ENCODE results near the gene PRRT1.
A peak's percentile ranks its signal among the peaks of the same experiment; 100 is the strongest.

The PRRT1 gene

DNA sequence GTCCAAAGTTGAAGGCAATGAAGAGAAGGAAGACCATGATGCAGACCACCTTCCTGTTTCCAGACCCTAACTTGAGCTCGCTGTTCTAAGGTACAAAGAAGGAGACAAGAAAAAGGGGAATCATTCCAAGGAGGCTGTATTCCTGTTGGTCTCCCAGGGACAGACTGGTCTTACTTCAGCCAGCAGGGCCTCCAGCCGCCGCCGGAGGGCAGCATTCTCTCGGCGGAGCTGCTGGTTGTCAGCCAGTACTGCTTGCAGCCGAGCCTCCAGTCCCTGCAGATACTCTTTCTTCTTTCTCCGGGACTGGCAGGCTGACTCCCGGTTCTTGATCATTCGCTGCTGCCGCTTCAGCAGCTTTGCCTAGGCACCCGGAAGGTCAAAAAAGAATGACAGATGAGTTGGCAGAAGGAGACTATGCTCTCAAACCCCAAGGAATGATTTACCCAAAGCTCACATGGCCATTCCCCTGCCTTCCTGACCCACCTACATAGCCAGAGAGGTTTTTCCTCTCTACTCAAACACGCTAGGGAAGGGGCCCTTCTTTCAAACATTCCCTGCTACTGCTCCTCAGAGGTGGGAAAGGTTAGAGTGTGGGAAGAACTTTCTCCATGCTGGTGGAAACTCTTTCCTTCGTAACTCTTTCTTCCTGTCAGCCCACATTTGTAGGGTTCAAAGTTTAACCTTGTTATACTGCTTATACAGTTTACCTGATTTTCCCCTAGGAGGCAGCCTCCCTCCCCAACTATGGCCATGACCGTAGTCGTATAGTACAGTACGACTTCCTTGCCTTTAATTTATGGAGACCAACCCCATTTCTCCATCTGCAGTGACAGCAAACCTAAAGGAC lies 32.7 kb downstream of the PRRT1 start:
- peak; percentile 87 for DNase-seq (ENCODE audit: extremely low spot score)
- ChIA-PET CTCF (interaction anchor here (0.6 to 2.8 kb wide), 11 partner anchors 9 to 302 kb away, joined by 3 to 14 read pairs (median 4); partner anchors contain the start of genes ATF6B, FKBPL, GPSM3 and TNXB), POLR2A (interaction anchor here (0.8 to 2.4 kb wide), 5 partner anchors 11 to 58 kb away, joined by 3 to 14 read pairs (median 3); partner anchors contain the start of genes AGPAT1 and FKBPL)
- TF ChIP-seq, protein P1, sequence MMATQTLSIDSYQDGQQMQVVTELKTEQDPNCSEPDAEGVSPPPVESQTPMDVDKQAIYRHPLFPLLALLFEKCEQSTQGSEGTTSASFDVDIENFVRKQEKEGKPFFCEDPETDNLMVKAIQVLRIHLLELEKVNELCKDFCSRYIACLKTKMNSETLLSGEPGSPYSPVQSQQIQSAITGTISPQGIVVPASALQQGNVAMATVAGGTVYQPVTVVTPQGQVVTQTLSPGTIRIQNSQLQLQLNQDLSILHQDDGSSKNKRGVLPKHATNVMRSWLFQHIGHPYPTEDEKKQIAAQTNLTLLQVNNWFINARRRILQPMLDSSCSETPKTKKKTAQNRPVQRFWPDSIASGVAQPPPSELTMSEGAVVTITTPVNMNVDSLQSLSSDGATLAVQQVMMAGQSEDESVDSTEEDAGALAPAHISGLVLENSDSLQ (IDR thresholded peaks at IDR 0.05), result no peak
- TF ChIP-seq CTBP1 (IDR thresholded peaks at IDR 0.05; ENCODE audit: borderline replicate concordance), result no peak
- TF ChIP-seq L3MBTL2 (conservative IDR thresholded peaks at IDR 0.05), result no peak
- TF ChIP-seq LEF1 (IDR thresholded peaks at IDR 0.05; ENCODE audit: borderline replicate concordance), result no peak
- no peak for TF ChIP-seq ARNT (IDR thresholded peaks at IDR 0.05)
- no peak for TF ChIP-seq NFRKB (IDR thresholded peaks at IDR 0.05)
- TF ChIP-seq SUZ12 (IDR thresholded peaks at IDR 0.05), result no peak

DNA sequence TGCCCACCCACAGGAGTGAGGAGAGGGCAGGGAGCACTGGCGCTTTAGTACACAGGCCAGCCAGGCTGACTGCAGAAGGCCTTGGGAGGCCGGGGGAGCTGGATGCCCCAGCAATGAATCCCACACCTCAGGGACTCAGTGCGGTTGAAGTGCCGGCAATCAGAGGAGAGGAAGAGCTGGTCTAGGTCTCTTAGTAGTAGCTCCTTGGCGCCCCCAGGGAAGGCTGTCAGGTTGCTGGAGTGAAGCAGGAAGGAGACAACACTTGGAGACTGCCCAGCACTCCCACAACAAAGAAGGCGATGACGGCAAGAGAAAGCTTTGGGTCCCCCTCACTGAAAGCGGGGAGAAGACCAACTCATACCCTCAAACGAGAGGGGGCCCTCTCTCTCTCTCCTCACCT lies 34.3 kb downstream of the PRRT1 start:
- DNase-seq (ENCODE audit: extremely low spot score), result no peak
- TF ChIP-seq ELF4 (IDR thresholded peaks at IDR 0.05) (no peak), ZNF384 (IDR thresholded peaks at IDR 0.05) (no peak), FOXM1 (IDR thresholded peaks at IDR 0.05; ENCODE audit: borderline replicate concordance) (no peak)
- ChIA-PET POLR2A (interaction anchor here (0.6 to 2.4 kb wide), 5 partner anchors 11 to 78 kb away, joined by 3 to 14 read pairs (median 4); partner anchors contain the start of genes ATF6B and FKBPL), CTCF (interaction anchor here (0.8 to 2.8 kb wide), 5 partner anchors 10 to 60 kb away, joined by 4 to 7 read pairs (median 4); partner anchors contain the start of gene FKBPL)

DNA sequence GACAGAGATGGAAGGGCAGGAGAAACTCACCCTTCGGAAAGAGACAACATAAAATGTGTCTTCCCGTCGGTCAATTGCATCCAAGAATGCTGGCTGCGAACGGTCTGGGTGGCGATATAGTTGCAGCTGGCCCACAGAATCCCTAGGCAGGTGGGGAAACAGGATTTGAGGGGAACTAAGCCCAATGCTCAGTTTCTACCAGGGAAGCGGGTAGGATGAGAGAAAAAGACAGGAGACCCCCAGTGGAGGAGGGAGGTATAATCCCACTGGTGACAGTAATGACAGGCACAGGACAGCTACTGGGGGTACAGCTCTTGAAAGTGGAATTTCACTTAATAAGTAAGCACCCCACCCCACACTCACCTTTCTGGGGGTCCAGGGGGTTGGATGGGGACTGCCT lies 35.1 kb downstream of the PRRT1 start:
- ChIA-PET POLR2A (interaction anchor here (0.6 to 1.0 kb wide), 3 partner anchors 16 to 79 kb away, joined by 3 to 4 read pairs (median 3); no protein-coding TSS in a partner anchor), CTCF (interaction anchor here (1.0 to 1.7 kb wide), 3 partner anchors 10 to 61 kb away, joined by 4 read pairs; no protein-coding TSS in a partner anchor)
- TF ChIP-seq LEF1 (IDR thresholded peaks at IDR 0.05; ENCODE audit: borderline replicate concordance), result no peak
- TF ChIP-seq BHLHE40 (IDR thresholded peaks at IDR 0.05; ENCODE audit: borderline replicate concordance), result no peak
- no peak for TF ChIP-seq SUZ12 (IDR thresholded peaks at IDR 0.05)
- DNase-seq (ENCODE audit: extremely low spot score), result peak; percentile 57

DNA sequence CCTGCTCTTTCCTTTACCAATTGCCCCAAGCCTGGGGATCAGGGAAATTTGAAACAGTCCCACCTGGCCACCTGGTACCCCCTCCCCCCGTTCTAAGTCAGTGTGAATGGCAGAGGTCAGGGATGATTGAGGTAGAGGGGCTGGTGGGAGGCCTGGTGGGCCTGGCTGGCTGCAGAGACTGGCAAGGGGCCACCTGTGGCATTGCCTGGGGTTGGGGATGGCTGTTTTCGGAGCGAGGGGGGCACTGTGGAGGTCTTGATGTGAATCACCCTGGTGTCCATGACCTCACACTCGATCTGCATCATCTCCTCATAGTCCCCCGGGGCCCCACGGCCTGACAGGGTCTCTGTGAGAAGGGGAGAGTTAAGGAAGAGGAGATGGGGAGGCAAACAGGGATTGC lies 36.1 kb downstream of the PRRT1 start:
- TF ChIP-seq NFRKB (IDR thresholded peaks at IDR 0.05) (no peak), TARDBP (IDR thresholded peaks at IDR 0.05) (no peak), HDGF (IDR thresholded peaks at IDR 0.05; ENCODE audit: borderline replicate concordance) (no peak), CTBP1 (IDR thresholded peaks at IDR 0.05; ENCODE audit: borderline replicate concordance) (no peak), SP1 (IDR thresholded peaks at IDR 0.05) (no peak), L3MBTL2 (conservative IDR thresholded peaks at IDR 0.05) (no peak), ARNT (IDR thresholded peaks at IDR 0.05) (no peak), FOXA1 (IDR thresholded peaks at IDR 0.05) (no peak), ELF4 (IDR thresholded peaks at IDR 0.05) (no peak), FOXM1 (IDR thresholded peaks at IDR 0.05; ENCODE audit: borderline replicate concordance) (no peak)
- TF ChIP-seq, protein P1 (IDR thresholded peaks at IDR 0.05), result no peak
- DNase-seq (ENCODE audit: extremely low spot score), result no peak
- ChIA-PET CTCF (no interaction called here), POLR2A (interaction anchor here (0.7 kb wide), 1 partner anchor 60 kb away, joined by 3 read pairs; the partner anchor contains the start of gene AGPAT1)

DNA sequence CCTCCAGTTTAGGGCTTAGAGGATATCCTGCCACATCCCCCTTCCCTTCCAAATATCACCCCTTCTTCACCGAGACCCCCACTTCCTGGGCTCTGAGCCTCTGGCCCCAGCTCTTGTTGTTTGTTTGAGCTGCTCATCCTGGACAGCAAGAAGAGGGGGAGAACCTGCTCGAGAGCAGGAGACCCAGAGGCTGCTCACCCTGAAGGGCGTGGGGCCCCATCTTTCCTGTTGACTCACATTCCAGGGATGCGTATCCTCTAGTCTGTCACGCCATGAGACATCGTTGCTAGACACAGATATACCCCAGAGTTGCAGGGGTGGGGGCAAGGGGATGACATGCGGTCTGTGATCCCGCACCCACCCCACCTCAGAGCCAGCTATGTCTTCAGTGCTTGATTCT lies 36.9 kb downstream of the PRRT1 start:
- POLR2A ChIA-PET, result interaction anchor here (0.7 kb wide), 1 partner anchor 61 kb away, joined by 3 read pairs; the partner anchor contains the start of gene AGPAT1
- DNase-seq (ENCODE audit: extremely low spot score), result no peak
- CTCF ChIA-PET, result interaction anchor here (1.5 kb wide), 1 partner anchor 22 kb away, joined by 3 read pairs; no protein-coding TSS in a partner anchor
- TF ChIP-seq SUZ12 (IDR thresholded peaks at IDR 0.05) (no peak), TARDBP (IDR thresholded peaks at IDR 0.05) (no peak), ARNT (IDR thresholded peaks at IDR 0.05) (no peak), ZNF384 (IDR thresholded peaks at IDR 0.05) (no peak), FOXM1 (IDR thresholded peaks at IDR 0.05; ENCODE audit: borderline replicate concordance) (no peak), HDGF (IDR thresholded peaks at IDR 0.05; ENCODE audit: borderline replicate concordance) (no peak), LEF1 (IDR thresholded peaks at IDR 0.05; ENCODE audit: borderline replicate concordance) (no peak), CTBP1 (IDR thresholded peaks at IDR 0.05; ENCODE audit: borderline replicate concordance) (no peak), FOXK2 (IDR thresholded peaks at IDR 0.05) (no peak), SP1 (IDR thresholded peaks at IDR 0.05) (no peak), ELF4 (IDR thresholded peaks at IDR 0.05) (no peak)

DNA sequence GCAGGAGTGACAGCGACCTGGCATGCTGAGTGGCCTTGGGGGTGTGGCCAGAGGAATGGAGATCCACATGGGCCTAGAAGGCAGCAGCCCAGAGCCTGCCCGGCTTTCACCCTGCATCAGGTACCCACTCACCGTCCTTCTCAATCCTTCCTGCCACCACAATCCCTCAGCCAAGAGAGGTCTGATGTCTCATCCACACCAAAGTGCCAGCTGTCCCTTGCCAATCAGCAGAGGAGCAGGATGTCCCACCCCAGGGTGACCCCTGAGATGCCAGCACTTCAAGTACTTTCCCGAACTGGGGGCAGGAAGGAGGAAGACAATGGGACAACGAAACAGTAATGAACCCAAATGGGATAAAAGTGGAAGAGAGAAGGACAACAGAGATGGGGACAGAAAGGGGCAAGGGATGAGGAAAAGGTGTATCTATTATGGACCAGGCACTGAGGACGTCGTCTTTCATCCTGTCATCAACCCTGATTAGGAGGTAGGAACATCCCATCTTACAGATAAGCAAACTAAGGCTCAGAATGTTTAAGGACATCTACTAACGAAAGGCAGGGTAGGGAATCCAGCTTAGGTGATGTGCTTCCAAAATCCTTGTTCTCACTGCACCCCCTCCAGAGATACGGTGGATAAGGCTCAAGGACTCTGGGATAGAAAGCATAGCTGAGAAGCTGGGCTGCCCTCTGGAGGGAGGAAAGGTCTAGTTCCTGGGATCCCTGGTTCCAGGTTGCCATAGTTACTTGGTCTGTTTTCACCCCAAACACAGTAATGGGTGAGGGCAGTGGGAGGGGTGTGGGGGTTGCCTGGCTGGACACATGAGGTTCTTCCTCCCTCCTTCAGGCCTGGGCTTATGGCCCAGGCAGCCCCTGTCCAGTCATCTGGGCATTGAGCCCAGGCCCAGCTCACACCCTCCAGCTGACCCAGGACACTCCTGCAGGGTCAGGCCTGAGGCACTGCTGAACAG lies 38.1 kb downstream of the PRRT1 start:
- POLR2A ChIA-PET, result no interaction called here
- CTCF ChIA-PET, result interaction anchor here (0.6 to 1.5 kb wide), 2 partner anchors 9 to 21 kb away, joined by 3 to 5 read pairs; no protein-coding TSS in a partner anchor
- TF ChIP-seq LEF1 (IDR thresholded peaks at IDR 0.05; ENCODE audit: borderline replicate concordance), result no peak
- TF ChIP-seq FOXA1 (IDR thresholded peaks at IDR 0.05), result no peak
- no peak for TF ChIP-seq ZNF384 (IDR thresholded peaks at IDR 0.05)
- no peak for TF ChIP-seq HDGF (IDR thresholded peaks at IDR 0.05; ENCODE audit: borderline replicate concordance)
- TF ChIP-seq, protein P1 (IDR thresholded peaks at IDR 0.05), result no peak
- no peak for TF ChIP-seq SUZ12 (IDR thresholded peaks at IDR 0.05)
- TF ChIP-seq L3MBTL2 (conservative IDR thresholded peaks at IDR 0.05), result no peak
- no peak for TF ChIP-seq BHLHE40 (IDR thresholded peaks at IDR 0.05; ENCODE audit: borderline replicate concordance)
- TF ChIP-seq FOXM1 (IDR thresholded peaks at IDR 0.05; ENCODE audit: borderline replicate concordance), result no peak
- TF ChIP-seq CTBP1 (IDR thresholded peaks at IDR 0.05; ENCODE audit: borderline replicate concordance), result no peak
- no peak for TF ChIP-seq NFRKB (IDR thresholded peaks at IDR 0.05)
- no peak for TF ChIP-seq SP1 (IDR thresholded peaks at IDR 0.05)
- TF ChIP-seq ARNT (IDR thresholded peaks at IDR 0.05), result no peak
- no peak for DNase-seq (ENCODE audit: extremely low spot score)

Data from HEK293T (cell line).